RWPE2 (cell line): ENCODE data around the gene SPAG8.

Source experiments
- ATAC-seq: fragments of 200-7000 bp; cut with Tn5 transposase; 3 replicates; pipeline ENCODE4 v1.9.1; 2021; ENCODE audit warnings: low read depth
- DNase-seq: peaks from one replicate; pipeline ENCODE4 v3.0.0-alpha.2; 2020; ENCODE audit warnings: low spot score
- H3K27ac ChIP-seq: fragments of 450-650 bp; 2 replicates; pipeline ENCODE4 v1.5.1; 2017; ENCODE audit warnings: mild to moderate bottlenecking; ENCODE audit not compliant: poor library complexity, severe bottlenecking
- H3K27me3 ChIP-seq: fragments of 250-450 bp; sonication (Bioruptor Pico); 2 replicates; pipeline ENCODE4 v1.5.1; 2021; ENCODE audit warnings: mild to moderate bottlenecking, moderate library complexity; ENCODE audit not compliant: insufficient read depth, poor library complexity, severe bottlenecking
- H3K36me3 ChIP-seq: fragments of 250-450 bp; sonication (Bioruptor Pico); 2 replicates; pipeline ENCODE4 v1.5.1; 2020; ENCODE audit warnings: low read depth, mild to moderate bottlenecking, moderate library complexity
- H3K4me1 ChIP-seq: fragments of 250-450 bp; sonication (Bioruptor Pico); 2 replicates; pipeline ENCODE4 v1.5.1; 2021; ENCODE audit warnings: mild to moderate bottlenecking, moderate library complexity; ENCODE audit not compliant: insufficient read depth, poor library complexity, severe bottlenecking
- H3K4me3 ChIP-seq: fragments of 250-450 bp; sonication (Bioruptor Pico); 2 replicates; pipeline ENCODE4 v1.5.1; 2021; ENCODE audit warnings: mild to moderate bottlenecking, moderate library complexity; ENCODE audit not compliant: severe bottlenecking
- H3K9me3 ChIP-seq: fragments of 250-450 bp; sonication (Bioruptor Pico); 2 replicates; pipeline ENCODE4 v1.5.1; 2021; ENCODE audit warnings: mild to moderate bottlenecking, moderate library complexity; ENCODE audit not compliant: severe bottlenecking
- CTCF ChIP-seq: fragments of 450-650 bp; IDR thresholded peaks from one replicate; pipeline ENCODE4 v1.5.1; 2017; ENCODE audit warnings: mild to moderate bottlenecking, moderate library complexity; ENCODE audit not compliant: poor library complexity, severe bottlenecking

Gene SPAG8

GRCh38 chr9:35778496-35778895 is 33.6 kb downstream of the SPAG8 start:
- no peak for DNase-seq
- Histone ChIP-seq H3K4me3 (no peak overlapping the region), H3K27ac (no peak overlapping the region), H3K27me3 (no peaks in the 10 kb centered on the region), H3K4me1 (no peaks in the 10 kb centered on the region), H3K36me3 (no peaks in the 10 kb centered on the region), H3K9me3 (no peaks in the 10 kb centered on the region)
- TF ChIP-seq CTCF: no peak
- ATAC-seq: no peak

- no peaks in the 10 kb centered on the region for H3K36me3 ChIP-seq
- H3K27ac ChIP-seq: no peak overlapping the region
- no peak overlapping the region for H3K4me3 ChIP-seq
- DNase-seq: no peak
- H3K9me3 ChIP-seq: no peaks in the 10 kb centered on the region
- no peak for TF ChIP-seq CTCF
- no peaks in the 10 kb centered on the region for H3K27me3 ChIP-seq
- no peak for ATAC-seq
- H3K4me1 ChIP-seq: peaks cover 14% of the 10 kb centered on the region
These were observed 36.0 kb downstream of the SPAG8 start for GRCh38 chr9:35776018-35776417.

- TF ChIP-seq CTCF: no peak
- no peaks in the 10 kb centered on the region for H3K9me3 ChIP-seq
- DNase-seq (no peak), ATAC-seq (no peak)
- peaks cover 16% of the 10 kb centered on the region for H3K4me1 ChIP-seq
- no peaks in the 10 kb centered on the region for H3K27me3 ChIP-seq
- H3K36me3 ChIP-seq: no peaks in the 10 kb centered on the region
- H3K27ac ChIP-seq: no peak overlapping the region
- no peak overlapping the region for H3K4me3 ChIP-seq
These were observed 37.0 kb downstream of the SPAG8 start for GRCh38 chr9:35774907-35775635.

GRCh38 chr9:35771943-35772342 is 40.1 kb downstream of the SPAG8 start:
- peak overlapping the region; percentile 58 for H3K27ac ChIP-seq
- no peak for TF ChIP-seq CTCF
- H3K27me3 ChIP-seq: no peaks in the 10 kb centered on the region
- no peak overlapping the region for H3K4me3 ChIP-seq
- DNase-seq (no peak), ATAC-seq (peak; percentile 85)
- no peaks in the 10 kb centered on the region for H3K9me3 ChIP-seq
- H3K36me3 ChIP-seq: no peaks in the 10 kb centered on the region
- H3K4me1 ChIP-seq: peaks cover 16% of the 10 kb centered on the region

GRCh38 chr9:35771534-35771933 is 40.5 kb downstream of the SPAG8 start:
- ATAC-seq (peak; percentile 47; the same call in 2 of the 3 replicates), DNase-seq (no peak)
- Histone ChIP-seq H3K9me3 (no peaks in the 10 kb centered on the region), H3K4me1 (peaks cover 16% of the 10 kb centered on the region), H3K36me3 (no peaks in the 10 kb centered on the region), H3K27me3 (no peaks in the 10 kb centered on the region), H3K4me3 (no peak overlapping the region), H3K27ac (peak overlapping the region; percentile 58)
- TF ChIP-seq CTCF: no peak
